Neuronal stem cell (in vitro differentiated cells): ENCODE measurements around the gene TNC.

Experiments
- DNase-seq: peaks from one replicate; pipeline ENCODE4 v3.0.0-alpha.2; 2013; ENCODE audit warnings: low spot score
- H2AFZ ChIP-seq: one replicate; pipeline ENCODE4 v1.6.1; 2013; ENCODE audit warnings: mild to moderate bottlenecking, low read length, inconsistent platforms
- H2AK5ac ChIP-seq: 2 replicates; pipeline ENCODE4 v1.6.1; 2013; ENCODE audit warnings: low read depth, mild to moderate bottlenecking, inconsistent platforms, low read length, moderate library complexity, mixed read lengths
- H2BK120ac ChIP-seq: 2 replicates; pipeline ENCODE4 v1.6.1; 2013; ENCODE audit warnings: low read depth, mild to moderate bottlenecking, inconsistent platforms, low read length, moderate library complexity, mixed read lengths
- H2BK12ac ChIP-seq: one replicate; pipeline ENCODE4 v1.6.1; 2013; ENCODE audit warnings: low read length, inconsistent platforms
- H2BK15ac ChIP-seq: 2 replicates; pipeline ENCODE4 v1.6.1; 2013; ENCODE audit warnings: mild to moderate bottlenecking, low read length, inconsistent platforms, mixed read lengths
- H2BK5ac ChIP-seq: one replicate; pipeline ENCODE4 v1.6.1; 2013; ENCODE audit warnings: inconsistent platforms, mild to moderate bottlenecking, low read length, moderate library complexity
- H3K14ac ChIP-seq: one replicate; pipeline ENCODE4 v1.6.1; 2013; ENCODE audit warnings: low read length, inconsistent platforms
- H3K18ac ChIP-seq: 2 replicates; pipeline ENCODE4 v1.6.1; 2013; ENCODE audit warnings: low read length, inconsistent platforms
- H3K23ac ChIP-seq: 2 replicates; pipeline ENCODE4 v1.6.1; 2013; ENCODE audit warnings: low read depth, mild to moderate bottlenecking, mixed read lengths, low read length, inconsistent platforms; ENCODE audit not compliant: poor library complexity
- H3K27ac ChIP-seq: replicated peaks from 3 replicates; pipeline ENCODE4 v1.5.1; 2013; ENCODE audit warnings: low read length, inconsistent platforms
- H3K27me3 ChIP-seq, 3 experiments: 2 replicates each; pipeline ENCODE4 v1.6.1; 2013; ENCODE audit warnings: low read length in 3 of 3, mild to moderate bottlenecking in 2 of 3, inconsistent platforms in 1 of 3, low read depth in 1 of 3, mixed read lengths in 1 of 3, moderate library complexity in 1 of 3; ENCODE audit not compliant: control insufficient read depth in 3 of 3, insufficient read depth in 3 of 3
- H3K36me3 ChIP-seq, 2 donors: replicated peaks in 1 of 2; 2 replicates each; pipeline ENCODE4 v1.6.1; 2013; ENCODE audit warnings: low read length in 2 of 2; ENCODE audit not compliant: control insufficient read depth in 2 of 2, insufficient read depth in 2 of 2
- H3K4ac ChIP-seq: 2 replicates; pipeline ENCODE4 v1.6.1; 2013; ENCODE audit warnings: inconsistent platforms, mild to moderate bottlenecking, low read length, moderate library complexity
- H3K4me1 ChIP-seq, 2 donors: 1 replicate in 1 of 2; 2 replicates in 1 of 2; pipeline ENCODE4 v1.6.1; 2013; ENCODE audit warnings: low read length in 2 of 2, low read depth in 1 of 2; ENCODE audit not compliant: control insufficient read depth in 2 of 2, insufficient read depth in 1 of 2
- H3K4me2 ChIP-seq: one replicate; pipeline ENCODE4 v1.6.1; 2013; ENCODE audit warnings: mild to moderate bottlenecking, low read length, inconsistent platforms; ENCODE audit not compliant: insufficient read depth, poor library complexity, severe bottlenecking
- H3K4me3 ChIP-seq, 2 donors: 2 replicates each; pipeline ENCODE4 v1.5.1; 2013; ENCODE audit warnings: low read length in 2 of 2, mild to moderate bottlenecking in 2 of 2, inconsistent platforms in 1 of 2, moderate library complexity in 1 of 2
- H3K79me1 ChIP-seq: one replicate; pipeline ENCODE4 v1.6.1; 2013; ENCODE audit warnings: low read depth, mild to moderate bottlenecking, inconsistent platforms, low read length, moderate library complexity
- H3K9ac ChIP-seq: one replicate; pipeline ENCODE4 v1.6.1; 2013; ENCODE audit warnings: mild to moderate bottlenecking, low read depth, low read length, inconsistent platforms; ENCODE audit not compliant: poor library complexity
- H3K9me3 ChIP-seq, 2 donors: replicated peaks in 1 of 2; 2 replicates each; pipeline versions ENCODE3 to v1.6.1; 2013; ENCODE audit warnings: low read length in 2 of 2, mild to moderate bottlenecking in 2 of 2, inconsistent platforms in 1 of 2, low read depth in 1 of 2, mixed read lengths in 1 of 2, moderate library complexity in 1 of 2; ENCODE audit not compliant: control insufficient read depth in 2 of 2, insufficient read depth in 1 of 2
- H4K8ac ChIP-seq: one replicate; pipeline ENCODE4 v1.6.1; 2013; ENCODE audit warnings: low read depth, mild to moderate bottlenecking, inconsistent platforms, low read length, moderate library complexity
- H4K91ac ChIP-seq: one replicate; pipeline ENCODE4 v1.6.1; 2013; ENCODE audit warnings: low read length, low read depth, mild to moderate bottlenecking, inconsistent platforms; ENCODE audit not compliant: poor library complexity
- WGBS, 2 donors: extraction: QIAGEN DNeasy Blood & Tissue Kit; methylation state at CpG; one replicate each; pipeline ENCODE4 v1.1.7; 2013; ENCODE audit warnings: missing lambda C conversion rate in 2 of 2, mixed read lengths in 1 of 2; ENCODE audit not compliant: insufficient read length in 2 of 2, insufficient replicate concordance in 1 of 2; ENCODE audit errors: extremely low coverage in 2 of 2; 5-methylcytosine and 5-hydroxymethylcytosine counted together

TNC gene

DNA sequence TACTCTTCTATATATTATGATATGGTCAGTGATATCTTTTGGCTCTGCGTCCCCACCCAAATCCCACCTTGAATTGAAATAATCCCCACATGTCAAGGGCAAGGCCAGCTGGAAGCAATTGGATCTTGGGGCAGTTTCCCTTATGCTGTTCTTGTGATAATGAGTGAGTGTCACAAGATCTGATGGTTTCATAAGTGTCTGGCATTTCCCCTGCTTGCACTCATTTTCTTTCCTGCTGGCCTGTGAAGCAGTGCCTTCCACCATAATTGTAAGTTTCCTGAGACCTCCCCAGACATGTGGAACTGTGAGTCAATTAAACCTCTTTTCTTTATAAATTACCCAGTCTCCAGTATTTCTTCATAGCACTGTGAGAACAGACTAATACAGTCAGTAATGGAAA lies 45.0 kb upstream of the TNC start:
- Histone ChIP-seq H3K27me3 (no peaks in the 10 kb centered on the region), H3K79me1 (no peaks in the 10 kb centered on the region), H2BK15ac (no peak overlapping the region), H2AFZ (no peak overlapping the region), H3K36me3 (no peaks in the 10 kb centered on the region), H3K23ac (no peak overlapping the region), H3K9me3 (no peaks in the 10 kb centered on the region), H3K4me3 (no peak overlapping the region), H3K27ac (no peak overlapping the region), H2BK120ac (no peak overlapping the region), H2AK5ac (no peak overlapping the region), H2BK12ac (no peak overlapping the region), H4K91ac (no peak overlapping the region), H4K8ac (no peak overlapping the region), H3K18ac (no peak overlapping the region), H3K14ac (no peak overlapping the region), H2BK5ac (no peak overlapping the region), H3K4ac (no peak overlapping the region), H3K4me1 (peaks cover 0 to 2% of the 10 kb centered on the region in 2 donors), H3K4me2 (no peak overlapping the region), H3K9ac (no peak overlapping the region)
- no CpG with 5 or more reads among the region's 1 CpG for whole genome bisulfite sequencing, 2 donors
- DNase-seq, result no peak

DNA sequence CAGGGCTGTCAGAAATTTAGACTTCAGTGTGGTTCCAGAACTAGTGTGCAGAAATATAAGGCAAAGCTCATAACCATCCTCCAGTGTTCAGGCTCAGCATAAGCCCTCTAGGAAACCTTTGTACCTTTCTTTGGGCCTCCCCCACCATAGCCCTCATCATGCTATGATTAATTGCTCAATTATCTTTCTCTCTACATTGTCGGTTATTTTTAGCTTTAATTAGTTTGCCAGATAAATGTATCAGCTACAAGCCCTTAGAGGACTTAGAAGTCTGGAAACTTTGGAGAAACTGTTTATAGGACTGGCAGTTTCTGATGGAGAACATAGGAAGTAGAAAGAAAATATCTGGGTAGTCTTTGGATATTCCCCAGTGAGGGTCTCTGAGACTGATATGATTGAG lies 43.5 kb upstream of the TNC start:
- H3K23ac ChIP-seq, result no peak overlapping the region
- H2BK15ac ChIP-seq, result no peak overlapping the region
- no peaks in the 10 kb centered on the region for H3K36me3 ChIP-seq
- H3K4me3 ChIP-seq, result no peak overlapping the region
- H3K79me1 ChIP-seq, result no peaks in the 10 kb centered on the region
- H2BK12ac ChIP-seq, result no peak overlapping the region
- no peak overlapping the region for H2BK120ac ChIP-seq
- DNase-seq, result no peak
- no peak overlapping the region for H2AK5ac ChIP-seq
- no peaks in the 10 kb centered on the region for H3K9me3 ChIP-seq
- WGBS, 2 donors, result no CpG with 5 or more reads among the region's 1 CpG
- no peak overlapping the region for H4K91ac ChIP-seq
- no peak overlapping the region for H3K4ac ChIP-seq
- H3K27ac ChIP-seq, result no peak overlapping the region
- no peak overlapping the region for H2BK5ac ChIP-seq
- no peak overlapping the region for H3K4me2 ChIP-seq
- H3K14ac ChIP-seq, result no peak overlapping the region
- H2AFZ ChIP-seq, result no peak overlapping the region
- H3K27me3 ChIP-seq, result no peaks in the 10 kb centered on the region
- no peak overlapping the region for H3K9ac ChIP-seq
- H4K8ac ChIP-seq, result no peak overlapping the region
- peaks cover 0 to 2% of the 10 kb centered on the region in 2 donors for H3K4me1 ChIP-seq
- H3K18ac ChIP-seq, result no peak overlapping the region

DNA sequence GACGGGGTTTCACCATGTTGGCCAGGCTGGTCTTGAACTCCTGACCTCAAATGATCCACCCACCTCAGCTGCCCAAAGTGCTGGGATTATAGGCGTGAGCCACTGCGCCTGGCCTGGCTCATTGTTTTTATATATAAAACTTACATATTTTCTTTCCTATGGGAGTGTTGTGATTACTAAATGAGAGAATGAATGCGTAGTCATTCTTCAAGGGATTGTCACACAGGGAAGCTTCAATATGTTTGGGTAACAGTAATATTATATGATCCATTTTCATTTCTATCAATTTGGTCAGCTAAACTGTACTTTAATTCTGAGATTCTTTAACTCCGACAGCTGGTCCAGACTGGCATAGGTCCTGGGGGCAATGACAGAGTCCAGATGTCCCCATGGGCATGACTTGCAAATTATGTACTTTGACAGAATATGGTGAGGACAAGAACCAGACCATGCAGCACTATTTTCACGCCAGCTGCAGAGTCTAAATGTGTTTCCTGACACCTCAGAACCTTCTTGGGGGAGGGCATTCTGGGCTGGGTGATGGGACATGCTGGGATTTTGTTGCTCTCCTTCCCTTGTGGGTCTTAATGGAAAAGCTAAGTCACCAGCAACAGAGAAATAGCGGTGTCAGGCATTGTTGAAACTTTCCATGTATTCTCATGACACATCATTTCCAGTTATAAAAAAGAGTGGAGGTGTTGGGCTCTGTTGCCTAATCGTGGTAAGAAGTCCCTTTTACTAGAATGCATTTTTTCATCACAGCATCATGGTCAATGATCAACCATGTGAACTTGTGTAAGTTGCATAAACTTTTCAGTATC lies 40.9 kb upstream of the TNC start:
- Histone ChIP-seq H2BK5ac (no peak overlapping the region), H3K9ac (no peak overlapping the region), H3K4me1 (no peaks in the 10 kb centered on the region), H2BK12ac (no peak overlapping the region), H2AK5ac (no peak overlapping the region), H3K36me3 (no peaks in the 10 kb centered on the region), H3K4ac (no peak overlapping the region), H3K27me3 (no peaks in the 10 kb centered on the region), H4K8ac (no peak overlapping the region), H3K4me3 (no peak overlapping the region), H3K18ac (no peak overlapping the region), H3K23ac (no peak overlapping the region), H3K27ac (no peak overlapping the region), H3K79me1 (no peaks in the 10 kb centered on the region), H3K9me3 (no peaks in the 10 kb centered on the region), H2AFZ (no peak overlapping the region), H2BK15ac (no peak overlapping the region), H4K91ac (no peak overlapping the region), H3K14ac (no peak overlapping the region), H2BK120ac (no peak overlapping the region), H3K4me2 (no peak overlapping the region)
- no CpG with 5 or more reads among the region's 8 CpGs for WGBS, 2 donors
- no peak for DNase-seq

GRCh38 chr9:115157245-115157674 lies 39.3 kb upstream of the TNC start:
- Histone ChIP-seq H2AK5ac (no peak overlapping the region), H3K4ac (no peak overlapping the region), H2AFZ (no peak overlapping the region), H3K4me2 (no peak overlapping the region), H3K4me1 (no peaks in the 10 kb centered on the region), H2BK5ac (no peak overlapping the region), H3K27me3 (no peaks in the 10 kb centered on the region), H3K18ac (no peak overlapping the region), H3K4me3 (no peak overlapping the region), H3K9ac (no peak overlapping the region), H3K79me1 (no peaks in the 10 kb centered on the region), H2BK120ac (no peak overlapping the region), H2BK12ac (no peak overlapping the region), H3K36me3 (no peaks in the 10 kb centered on the region), H3K27ac (no peak overlapping the region), H4K91ac (no peak overlapping the region), H3K9me3 (no peaks in the 10 kb centered on the region), H2BK15ac (no peak overlapping the region), H4K8ac (no peak overlapping the region), H3K14ac (no peak overlapping the region), H3K23ac (no peak overlapping the region)
- no peak for DNase-seq
- WGBS, 2 donors, result no CpG with 5 or more reads among the region's 2 CpGs
